Measurements from ENCODE around the gene UGT1A3.

- TF ChIP-seq CTCF (IDR thresholded peaks at IDR 0.05) (no peak), EZH2 (IDR thresholded peaks at IDR 0.05; ENCODE audit: borderline replicate concordance, insufficient read depth, low read depth, low read length, poor library complexity, severe bottlenecking) (no peak)
Measured at GRCh38 chr2:233773854-233774253, 45.0 kb downstream of the UGT1A3 start.

Data from B cell (primary cell).